ENCODE data around the gene COPZ2. TPM values are rescaled to one million over a fixed set of nuclear protein-coding genes. Genes with fewer than 3 reads are reported as not detected.

COPZ2 gene
- total RNA-seq, 1 experiment from 2014 or later: not detected

DNA sequence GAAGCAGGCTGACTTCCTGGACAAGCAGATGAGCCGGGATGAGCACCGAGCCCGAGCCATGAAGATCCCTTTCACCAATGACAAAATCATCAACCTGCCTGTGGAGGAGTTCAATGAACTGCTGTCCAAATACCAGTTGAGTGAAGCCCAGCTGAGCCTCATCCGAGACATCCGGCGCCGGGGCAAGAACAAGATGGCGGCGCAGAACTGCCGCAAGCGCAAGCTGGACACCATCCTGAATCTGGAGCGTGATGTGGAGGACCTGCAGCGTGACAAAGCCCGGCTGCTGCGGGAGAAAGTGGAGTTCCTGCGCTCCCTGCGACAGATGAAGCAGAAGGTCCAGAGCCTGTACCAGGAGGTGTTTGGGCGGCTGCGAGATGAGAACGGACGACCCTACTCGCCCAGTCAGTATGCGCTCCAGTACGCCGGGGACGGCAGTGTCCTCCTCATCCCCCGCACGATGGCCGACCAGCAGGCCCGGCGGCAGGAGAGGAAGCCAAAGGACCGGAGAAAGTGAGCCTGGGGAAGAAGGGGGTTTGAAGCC is 21.6 kb upstream of the COPZ2 start (continued):
- TF ChIP-seq, protein P1, sequence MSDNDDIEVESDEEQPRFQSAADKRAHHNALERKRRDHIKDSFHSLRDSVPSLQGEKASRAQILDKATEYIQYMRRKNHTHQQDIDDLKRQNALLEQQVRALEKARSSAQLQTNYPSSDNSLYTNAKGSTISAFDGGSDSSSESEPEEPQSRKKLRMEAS (IDR thresholded peaks at IDR 0.05): no peak
- TF ChIP-seq CTCF (IDR thresholded peaks at IDR 0.05 in 2 of 3, conservative IDR thresholded peaks at IDR 0.05 in 1 of 3; ENCODE audit: borderline replicate concordance in 1 of 3, insufficient read depth in 1 of 3, low read depth in 2 of 3, low read length in 2 of 3): no peak
- no peak for TF ChIP-seq POLR2AphosphoS5 (IDR thresholded peaks at IDR 0.05; ENCODE audit: low read depth, low read length)
- TF ChIP-seq EZH2phosphoT487 (IDR thresholded peaks at IDR 0.05; ENCODE audit: borderline replicate concordance): no peak
- TF ChIP-seq ZFX (IDR thresholded peaks at IDR 0.05): no peak
- no peak for TF ChIP-seq JUND (IDR thresholded peaks at IDR 0.05)
- TF ChIP-seq TCF7L2 (IDR thresholded peaks at IDR 0.05; ENCODE audit: borderline replicate concordance, extremely low read depth, insufficient read depth, insufficient read length): no peak

GRCh38 chr17:48058393-48059124 is 21.0 kb upstream of the COPZ2 start:
- RAD21 ChIA-PET (ENCODE audit: low non-redundant PET in 1 of 2, low total read pairs in 2 of 2, uncharacterized antibody in 2 of 2, unreplicated experiment in 2 of 2): no interaction called here
- TF ChIP-seq, protein P1 (IDR thresholded peaks at IDR 0.05): no peak
- TF ChIP-seq ZBTB33 (IDR thresholded peaks at IDR 0.05; ENCODE audit: extremely low read depth, insufficient replicate concordance, low read length) (no peak), JUND (IDR thresholded peaks at IDR 0.05) (no peak)
- peaks cover 0 to 6% of the 10 kb centered on the region in 2 experiments; a peak in 2 of 4 replicates for H3K4me1 ChIP-seq (ENCODE audit: control insufficient read depth in 1 of 2, insufficient read depth in 2 of 2, low read length in 2 of 2)
- no peak overlapping the region for H3K4me2 ChIP-seq (ENCODE audit: low read length)
- no peak overlapping the region for H3K4me3 ChIP-seq (replicated peaks in 1 of 2; ENCODE audit: low read depth in 1 of 2, low read length in 2 of 2)
- DNase-seq (ENCODE audit: low read depth, low spot score) (no peak), ATAC-seq (no peak)
- intact Hi-C loops (cut with micrococcal nuclease): no loop called here
- CTCF ChIA-PET: interaction anchor here (0.9 to 1.5 kb wide), 5 partner anchors 8 to 33 kb away, joined by 3 to 5 read pairs (median 4); partner anchors contain the start of gene NFE2L1
- no peak overlapping the region for H2AFZ ChIP-seq (ENCODE audit: low read depth, low read length, poor library complexity, severe bottlenecking)
- H3K9ac ChIP-seq (ENCODE audit: low read length): no peak overlapping the region
- POLR2A ChIA-PET: interaction anchor here (1.0 to 13.2 kb wide), 3 partner anchors 8 to 33 kb away, joined by 3 to 114 read pairs (median 3); partner anchors contain the start of gene NFE2L1
- H4K20me1 ChIP-seq (ENCODE audit: insufficient read depth): no peaks in the 10 kb centered on the region; the same call in 1 of the 2 replicates
- no peak overlapping the region for H3K27ac ChIP-seq (ENCODE audit: low read depth, low read length)
- peaks cover 47 to 67% of the 10 kb centered on the region in 2 experiments for H3K36me3 ChIP-seq (ENCODE audit: control insufficient read depth in 1 of 2, insufficient read depth in 2 of 2, low read length in 2 of 2)
- H3K27me3 ChIP-seq (ENCODE audit: insufficient read depth, low read length): no peaks in the 10 kb centered on the region
- H3K9me2 ChIP-seq (ENCODE audit: insufficient read depth): no peaks in the 10 kb centered on the region
- no TSS peak for BruUV-seq (replicated peaks)
- H3K79me2 ChIP-seq (ENCODE audit: insufficient read depth, low read length): peaks cover 38% of the 10 kb centered on the region; the same call in 1 of the 2 replicates
- H3K9me3 ChIP-seq (ENCODE audit: control insufficient read depth in 1 of 2, insufficient read depth in 1 of 2, low read depth in 1 of 2, low read length in 2 of 2): no peaks in the 10 kb centered on the region

Measured in HCT116 (cell line).